HepG2 (cell line): ENCODE results near the gene MICAL3. TPM values are rescaled to one million over a fixed set of nuclear protein-coding genes. Genes with fewer than 3 reads are reported as not detected.

Source experiments
- GTF3A ChIP-seq: sonication (generic); formaldehyde crosslinking; conservative IDR thresholded peaks from 2 replicates; pipeline ENCODE4 v1.4.0; 2020; ENCODE audit warnings: mild to moderate bottlenecking, missing genetic modification reagents
- NPAS2 ChIP-seq: sonication (generic); formaldehyde crosslinking; IDR thresholded peaks from 2 replicates; pipeline ENCODE4 v1.8.0; 2022; ENCODE audit warnings: mild to moderate bottlenecking, missing genetic modification reagents, borderline replicate concordance
- PAWR ChIP-seq: sonication (generic); formaldehyde crosslinking; IDR thresholded peaks from 2 replicates; pipeline ENCODE4 v1.4.0; 2020; ENCODE audit warnings: missing genetic modification reagents, mild to moderate bottlenecking, borderline replicate concordance
- ZFYVE20 ChIP-seq: sonication (generic); formaldehyde crosslinking; IDR thresholded peaks from 2 replicates; pipeline ENCODE4 v1.8.0; 2023; ENCODE audit warnings: low read depth, mild to moderate bottlenecking, moderate library complexity, missing genetic modification reagents, borderline replicate concordance
- ZNF446 ChIP-seq: sonication (generic); formaldehyde crosslinking; IDR thresholded peaks from 2 replicates; pipeline ENCODE4 v1.5.0; 2020; ENCODE audit warnings: mild to moderate bottlenecking, missing genetic modification reagents
- ZNF563 ChIP-seq: sonication (generic); formaldehyde crosslinking; IDR thresholded peaks from 2 replicates; pipeline ENCODE4 v1.8.0; 2022; ENCODE audit warnings: mild to moderate bottlenecking, moderate library complexity, missing genetic modification reagents
- polyA plus RNA-seq, 8 experiments: library from polyadenylated mRNA; depleted of rRNA in 3 of 8; stranded (reverse) in 7 of 8; unstranded in 1 of 8; fragments of >200 nt; fragmentation: Illumina TruSeq in 4 of 8; extraction: Trizol in 4 of 8; gene quantifications; 2 replicates each; pipeline versions ENCODE4 v1.2.1 to v1.2.3, GENCODE V29; 2011 to 2016; ENCODE audit warnings: low read depth in 4 of 8, missing spikeins in 1 of 8, mixed read lengths in 1 of 8; ENCODE audit not compliant: insufficient read depth in 1 of 8
- total RNA-seq, 5 experiments: library from RNA; depleted of rRNA; stranded (reverse); fragments of >200 nt; fragmentation: Illumina TruSeq; extraction: Trizol; gene quantifications; 2 replicates each; pipeline ENCODE4 v1.2.3, GENCODE V29; 2016; ENCODE audit warnings: low read depth in 1 of 5
- TF ChIP-seq, protein P1 (sequence below): sonication (generic); formaldehyde crosslinking; IDR thresholded peaks from 2 replicates; pipeline ENCODE4 v1.5.1; 2020; ENCODE audit warnings: mild to moderate bottlenecking, missing genetic modification reagents, moderate library complexity
- TF ChIP-seq, protein P2 (sequence below), 2 experiments: sonication (generic) in 1 of 2; formaldehyde crosslinking in 1 of 2; IDR thresholded peaks; 2 replicates each; pipeline versions ENCODE4 v1.5.1 to v1.6.1; 2011 to 2020; ENCODE audit warnings: borderline replicate concordance in 1 of 2, low read depth in 1 of 2, low read length in 1 of 2, mild to moderate bottlenecking in 1 of 2, missing genetic modification reagents in 1 of 2, moderate library complexity in 1 of 2
- TF ChIP-seq, protein P3 (sequence below): sonication (generic); formaldehyde crosslinking; IDR thresholded peaks from 2 replicates; pipeline ENCODE4 v1.5.0; 2020; ENCODE audit warnings: mild to moderate bottlenecking, missing genetic modification reagents, borderline replicate concordance
- TF ChIP-seq, protein P4 (sequence below): sonication (generic); formaldehyde crosslinking; IDR thresholded peaks from 2 replicates; pipeline ENCODE4 v1.5.1; 2020; ENCODE audit warnings: mild to moderate bottlenecking, missing genetic modification reagents, borderline replicate concordance

Gene MICAL3
- total and polyA plus RNA-seq, 2 of the 13 experiments (the other 11 are each of a cell fraction or from before 2014, with no cell fraction given): 5.3 to 12.5 TPM

DNA sequence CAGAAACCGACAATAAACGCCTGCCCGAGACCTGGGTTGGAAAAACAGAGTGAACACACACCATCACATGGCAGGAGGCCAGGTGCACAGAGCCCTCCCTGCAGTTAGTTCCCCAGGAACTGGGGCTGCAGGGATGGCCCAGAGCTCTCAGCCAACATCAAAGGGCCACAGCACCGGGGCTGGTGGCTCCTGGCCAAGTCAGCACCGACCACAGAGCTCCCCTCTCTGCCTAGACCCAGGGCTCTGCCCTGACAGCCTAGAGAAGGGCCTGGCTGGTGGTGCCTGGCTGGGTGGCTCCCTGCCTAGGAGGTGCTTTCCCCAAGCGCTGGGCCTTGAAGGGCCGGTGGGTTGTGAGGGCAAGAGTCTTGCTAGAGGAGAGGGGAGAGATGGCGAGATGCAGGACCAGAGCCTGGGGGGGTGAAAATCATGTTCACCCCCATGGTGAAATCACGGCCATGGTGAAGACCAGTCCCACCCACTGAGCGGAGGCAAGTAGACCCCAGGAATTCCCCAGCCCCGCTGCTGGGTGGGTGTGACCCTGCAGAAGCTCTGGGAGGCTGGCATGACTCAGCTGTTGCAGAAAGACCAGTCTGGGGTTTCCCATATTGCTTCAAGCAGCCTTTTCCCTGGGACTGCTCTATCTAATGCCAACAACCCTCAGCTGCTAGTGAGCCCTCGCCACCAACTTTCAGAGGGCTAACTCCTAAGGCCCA lies 242.9 kb downstream of the MICAL3 start (continued):
- TF ChIP-seq, protein P1, sequence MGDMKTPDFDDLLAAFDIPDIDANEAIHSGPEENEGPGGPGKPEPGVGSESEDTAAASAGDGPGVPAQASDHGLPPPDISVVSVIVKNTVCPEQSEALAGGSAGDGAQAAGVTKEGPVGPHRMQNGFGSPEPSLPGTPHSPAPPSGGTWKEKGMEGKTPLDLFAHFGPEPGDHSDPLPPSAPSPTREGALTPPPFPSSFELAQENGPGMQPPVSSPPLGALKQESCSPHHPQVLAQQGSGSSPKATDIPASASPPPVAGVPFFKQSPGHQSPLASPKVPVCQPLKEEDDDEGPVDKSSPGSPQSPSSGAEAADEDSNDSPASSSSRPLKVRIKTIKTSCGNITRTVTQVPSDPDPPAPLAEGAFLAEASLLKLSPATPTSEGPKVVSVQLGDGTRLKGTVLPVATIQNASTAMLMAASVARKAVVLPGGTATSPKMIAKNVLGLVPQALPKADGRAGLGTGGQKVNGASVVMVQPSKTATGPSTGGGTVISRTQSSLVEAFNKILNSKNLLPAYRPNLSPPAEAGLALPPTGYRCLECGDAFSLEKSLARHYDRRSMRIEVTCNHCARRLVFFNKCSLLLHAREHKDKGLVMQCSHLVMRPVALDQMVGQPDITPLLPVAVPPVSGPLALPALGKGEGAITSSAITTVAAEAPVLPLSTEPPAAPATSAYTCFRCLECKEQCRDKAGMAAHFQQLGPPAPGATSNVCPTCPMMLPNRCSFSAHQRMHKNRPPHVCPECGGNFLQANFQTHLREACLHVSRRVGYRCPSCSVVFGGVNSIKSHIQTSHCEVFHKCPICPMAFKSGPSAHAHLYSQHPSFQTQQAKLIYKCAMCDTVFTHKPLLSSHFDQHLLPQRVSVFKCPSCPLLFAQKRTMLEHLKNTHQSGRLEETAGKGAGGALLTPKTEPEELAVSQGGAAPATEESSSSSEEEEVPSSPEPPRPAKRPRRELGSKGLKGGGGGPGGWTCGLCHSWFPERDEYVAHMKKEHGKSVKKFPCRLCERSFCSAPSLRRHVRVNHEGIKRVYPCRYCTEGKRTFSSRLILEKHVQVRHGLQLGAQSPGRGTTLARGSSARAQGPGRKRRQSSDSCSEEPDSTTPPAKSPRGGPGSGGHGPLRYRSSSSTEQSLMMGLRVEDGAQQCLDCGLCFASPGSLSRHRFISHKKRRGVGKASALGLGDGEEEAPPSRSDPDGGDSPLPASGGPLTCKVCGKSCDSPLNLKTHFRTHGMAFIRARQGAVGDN (CRISPR knock-in tag): peak; percentile 84
- TF ChIP-seq ZNF446 (CRISPR knock-in tag): no peak
- no peak for TF ChIP-seq ZFYVE20
- TF ChIP-seq ZNF563 (CRISPR knock-in tag): no peak
- no peak for TF ChIP-seq PAWR (CRISPR knock-in tag)
- TF ChIP-seq, protein P2, sequence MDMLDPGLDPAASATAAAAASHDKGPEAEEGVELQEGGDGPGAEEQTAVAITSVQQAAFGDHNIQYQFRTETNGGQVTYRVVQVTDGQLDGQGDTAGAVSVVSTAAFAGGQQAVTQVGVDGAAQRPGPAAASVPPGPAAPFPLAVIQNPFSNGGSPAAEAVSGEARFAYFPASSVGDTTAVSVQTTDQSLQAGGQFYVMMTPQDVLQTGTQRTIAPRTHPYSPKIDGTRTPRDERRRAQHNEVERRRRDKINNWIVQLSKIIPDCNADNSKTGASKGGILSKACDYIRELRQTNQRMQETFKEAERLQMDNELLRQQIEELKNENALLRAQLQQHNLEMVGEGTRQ (IDR thresholded peaks at IDR 0.05; ENCODE audit: low read depth, low read length): no peak
- TF ChIP-seq, protein P2 (CRISPR knock-in tag; IDR thresholded peaks at IDR 0.05; ENCODE audit: borderline replicate concordance): no peak
- no peak for TF ChIP-seq NPAS2 (CRISPR knock-in tag)
- TF ChIP-seq, protein P3, sequence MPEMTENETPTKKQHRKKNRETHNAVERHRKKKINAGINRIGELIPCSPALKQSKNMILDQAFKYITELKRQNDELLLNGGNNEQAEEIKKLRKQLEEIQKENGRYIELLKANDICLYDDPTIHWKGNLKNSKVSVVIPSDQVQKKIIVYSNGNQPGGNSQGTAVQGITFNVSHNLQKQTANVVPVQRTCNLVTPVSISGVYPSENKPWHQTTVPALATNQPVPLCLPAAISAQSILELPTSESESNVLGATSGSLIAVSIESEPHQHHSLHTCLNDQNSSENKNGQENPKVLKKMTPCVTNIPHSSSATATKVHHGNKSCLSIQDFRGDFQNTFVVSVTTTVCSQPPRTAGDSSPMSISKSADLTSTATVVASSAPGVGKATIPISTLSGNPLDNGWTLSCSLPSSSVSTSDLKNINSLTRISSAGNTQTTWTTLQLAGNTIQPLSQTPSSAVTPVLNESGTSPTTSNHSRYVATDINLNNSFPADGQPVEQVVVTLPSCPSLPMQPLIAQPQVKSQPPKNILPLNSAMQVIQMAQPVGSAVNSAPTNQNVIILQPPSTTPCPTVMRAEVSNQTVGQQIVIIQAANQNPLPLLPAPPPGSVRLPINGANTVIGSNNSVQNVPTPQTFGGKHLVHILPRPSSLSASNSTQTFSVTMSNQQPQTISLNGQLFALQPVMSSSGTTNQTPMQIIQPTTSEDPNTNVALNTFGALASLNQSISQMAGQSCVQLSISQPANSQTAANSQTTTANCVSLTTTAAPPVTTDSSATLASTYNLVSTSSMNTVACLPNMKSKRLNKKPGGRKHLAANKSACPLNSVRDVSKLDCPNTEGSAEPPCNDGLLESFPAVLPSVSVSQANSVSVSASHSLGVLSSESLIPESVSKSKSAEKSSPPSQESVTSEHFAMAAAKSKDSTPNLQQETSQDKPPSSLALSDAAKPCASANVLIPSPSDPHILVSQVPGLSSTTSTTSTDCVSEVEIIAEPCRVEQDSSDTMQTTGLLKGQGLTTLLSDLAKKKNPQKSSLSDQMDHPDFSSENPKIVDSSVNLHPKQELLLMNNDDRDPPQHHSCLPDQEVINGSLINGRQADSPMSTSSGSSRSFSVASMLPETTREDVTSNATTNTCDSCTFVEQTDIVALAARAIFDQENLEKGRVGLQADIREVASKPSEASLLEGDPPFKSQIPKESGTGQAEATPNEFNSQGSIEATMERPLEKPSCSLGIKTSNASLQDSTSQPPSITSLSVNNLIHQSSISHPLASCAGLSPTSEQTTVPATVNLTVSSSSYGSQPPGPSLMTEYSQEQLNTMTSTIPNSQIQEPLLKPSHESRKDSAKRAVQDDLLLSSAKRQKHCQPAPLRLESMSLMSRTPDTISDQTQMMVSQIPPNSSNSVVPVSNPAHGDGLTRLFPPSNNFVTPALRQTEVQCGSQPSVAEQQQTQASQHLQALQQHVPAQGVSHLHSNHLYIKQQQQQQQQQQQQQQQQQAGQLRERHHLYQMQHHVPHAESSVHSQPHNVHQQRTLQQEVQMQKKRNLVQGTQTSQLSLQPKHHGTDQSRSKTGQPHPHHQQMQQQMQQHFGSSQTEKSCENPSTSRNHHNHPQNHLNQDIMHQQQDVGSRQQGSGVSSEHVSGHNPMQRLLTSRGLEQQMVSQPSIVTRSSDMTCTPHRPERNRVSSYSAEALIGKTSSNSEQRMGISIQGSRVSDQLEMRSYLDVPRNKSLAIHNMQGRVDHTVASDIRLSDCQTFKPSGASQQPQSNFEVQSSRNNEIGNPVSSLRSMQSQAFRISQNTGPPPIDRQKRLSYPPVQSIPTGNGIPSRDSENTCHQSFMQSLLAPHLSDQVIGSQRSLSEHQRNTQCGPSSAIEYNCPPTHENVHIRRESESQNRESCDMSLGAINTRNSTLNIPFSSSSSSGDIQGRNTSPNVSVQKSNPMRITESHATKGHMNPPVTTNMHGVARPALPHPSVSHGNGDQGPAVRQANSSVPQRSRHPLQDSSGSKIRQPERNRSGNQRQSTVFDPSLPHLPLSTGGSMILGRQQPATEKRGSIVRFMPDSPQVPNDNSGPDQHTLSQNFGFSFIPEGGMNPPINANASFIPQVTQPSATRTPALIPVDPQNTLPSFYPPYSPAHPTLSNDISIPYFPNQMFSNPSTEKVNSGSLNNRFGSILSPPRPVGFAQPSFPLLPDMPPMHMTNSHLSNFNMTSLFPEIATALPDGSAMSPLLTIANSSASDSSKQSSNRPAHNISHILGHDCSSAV (CRISPR knock-in tag): no peak
- TF ChIP-seq, protein P4, sequence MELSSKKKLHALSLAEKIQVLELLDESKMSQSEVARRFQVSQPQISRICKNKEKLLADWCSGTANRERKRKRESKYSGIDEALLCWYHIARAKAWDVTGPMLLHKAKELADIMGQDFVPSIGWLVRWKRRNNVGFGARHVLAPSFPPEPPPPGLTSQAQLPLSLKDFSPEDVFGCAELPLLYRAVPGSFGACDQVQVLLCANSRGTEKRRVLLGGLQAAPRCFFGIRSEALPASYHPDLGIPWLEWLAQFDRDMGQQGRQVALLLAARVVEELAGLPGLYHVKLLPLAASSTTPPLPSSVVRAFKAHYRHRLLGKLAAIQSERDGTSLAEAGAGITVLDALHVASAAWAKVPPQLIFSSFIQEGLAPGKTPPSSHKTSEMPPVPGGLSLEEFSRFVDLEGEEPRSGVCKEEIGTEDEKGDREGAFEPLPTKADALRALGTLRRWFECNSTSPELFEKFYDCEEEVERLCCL (CRISPR knock-in tag): no peak
- no peak for TF ChIP-seq GTF3A (CRISPR knock-in tag)
